Measurements from ENCODE around the gene RXRA.

DNA sequence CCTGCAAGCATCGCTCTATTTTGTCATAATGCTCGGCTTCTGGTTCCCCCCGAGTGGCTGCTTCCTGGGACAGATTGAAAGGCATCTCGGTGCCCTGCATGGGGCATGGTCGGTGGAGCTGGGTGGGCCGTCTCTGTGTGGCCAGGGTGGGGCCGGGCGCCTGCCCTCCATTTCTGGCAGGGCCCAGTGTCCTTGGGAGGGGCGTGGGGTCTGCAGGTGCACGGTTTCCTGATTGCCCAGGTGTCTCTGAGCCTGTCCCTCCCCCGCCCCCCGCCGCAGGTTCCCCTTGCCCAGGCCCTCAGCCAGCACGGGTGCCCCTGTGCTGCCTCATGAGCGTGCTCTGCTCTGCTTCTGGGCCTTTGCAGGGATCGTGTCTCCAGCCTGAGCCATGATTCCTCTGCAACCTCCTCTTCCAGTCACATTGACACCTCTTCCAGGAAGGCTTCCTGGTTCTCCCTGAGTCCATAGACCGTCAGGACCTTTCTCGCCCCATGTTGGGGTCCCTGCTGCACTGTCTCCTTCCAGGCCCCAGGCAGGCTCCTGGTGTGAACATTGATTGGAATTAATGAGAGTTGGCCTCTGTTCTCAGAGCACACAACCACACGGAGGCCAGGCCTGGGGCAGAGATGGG is 90.2 kb downstream of the RXRA start:
- TF ChIP-seq, protein P1, sequence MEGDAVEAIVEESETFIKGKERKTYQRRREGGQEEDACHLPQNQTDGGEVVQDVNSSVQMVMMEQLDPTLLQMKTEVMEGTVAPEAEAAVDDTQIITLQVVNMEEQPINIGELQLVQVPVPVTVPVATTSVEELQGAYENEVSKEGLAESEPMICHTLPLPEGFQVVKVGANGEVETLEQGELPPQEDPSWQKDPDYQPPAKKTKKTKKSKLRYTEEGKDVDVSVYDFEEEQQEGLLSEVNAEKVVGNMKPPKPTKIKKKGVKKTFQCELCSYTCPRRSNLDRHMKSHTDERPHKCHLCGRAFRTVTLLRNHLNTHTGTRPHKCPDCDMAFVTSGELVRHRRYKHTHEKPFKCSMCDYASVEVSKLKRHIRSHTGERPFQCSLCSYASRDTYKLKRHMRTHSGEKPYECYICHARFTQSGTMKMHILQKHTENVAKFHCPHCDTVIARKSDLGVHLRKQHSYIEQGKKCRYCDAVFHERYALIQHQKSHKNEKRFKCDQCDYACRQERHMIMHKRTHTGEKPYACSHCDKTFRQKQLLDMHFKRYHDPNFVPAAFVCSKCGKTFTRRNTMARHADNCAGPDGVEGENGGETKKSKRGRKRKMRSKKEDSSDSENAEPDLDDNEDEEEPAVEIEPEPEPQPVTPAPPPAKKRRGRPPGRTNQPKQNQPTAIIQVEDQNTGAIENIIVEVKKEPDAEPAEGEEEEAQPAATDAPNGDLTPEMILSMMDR (IDR thresholded peaks at IDR 0.05), result no peak
- TF ChIP-seq POLR2A (IDR thresholded peaks at IDR 0.05), result no peak
